ENCODE measurements around the gene GJC2.

Gene GJC2

GRCh38 chr1:228159008-228159665 is 9.4 kb downstream of the GJC2 start:
- no peak for DNase-seq

- no peak for DNase-seq
These were observed 10.6 kb downstream of the GJC2 start for GRCh38 chr1:228160201-228160761.

- DNase-seq: no peak
These were observed 11.6 kb downstream of the GJC2 start for GRCh38 chr1:228161362-228161761.

DNA sequence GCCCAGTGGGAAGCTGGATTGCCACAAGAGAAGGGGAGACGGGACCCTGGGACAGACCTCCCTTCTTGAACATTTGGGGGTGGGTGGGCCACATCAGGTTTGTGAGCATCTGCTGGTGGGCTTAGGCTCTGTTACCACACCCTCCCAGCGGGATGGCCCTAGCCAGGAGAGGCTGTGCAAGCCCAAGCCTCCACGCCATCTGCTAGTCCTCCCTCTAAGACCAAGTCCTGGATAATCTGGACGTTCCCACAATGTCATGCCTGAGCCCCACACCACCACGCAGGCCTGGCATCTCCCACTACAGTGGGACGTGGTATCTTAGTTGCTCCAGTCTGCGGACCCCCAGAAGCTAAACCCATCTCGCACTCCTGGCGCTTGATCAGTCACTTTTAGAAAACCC is 12.1 kb downstream of the GJC2 start:
- no peak for DNase-seq

DNA sequence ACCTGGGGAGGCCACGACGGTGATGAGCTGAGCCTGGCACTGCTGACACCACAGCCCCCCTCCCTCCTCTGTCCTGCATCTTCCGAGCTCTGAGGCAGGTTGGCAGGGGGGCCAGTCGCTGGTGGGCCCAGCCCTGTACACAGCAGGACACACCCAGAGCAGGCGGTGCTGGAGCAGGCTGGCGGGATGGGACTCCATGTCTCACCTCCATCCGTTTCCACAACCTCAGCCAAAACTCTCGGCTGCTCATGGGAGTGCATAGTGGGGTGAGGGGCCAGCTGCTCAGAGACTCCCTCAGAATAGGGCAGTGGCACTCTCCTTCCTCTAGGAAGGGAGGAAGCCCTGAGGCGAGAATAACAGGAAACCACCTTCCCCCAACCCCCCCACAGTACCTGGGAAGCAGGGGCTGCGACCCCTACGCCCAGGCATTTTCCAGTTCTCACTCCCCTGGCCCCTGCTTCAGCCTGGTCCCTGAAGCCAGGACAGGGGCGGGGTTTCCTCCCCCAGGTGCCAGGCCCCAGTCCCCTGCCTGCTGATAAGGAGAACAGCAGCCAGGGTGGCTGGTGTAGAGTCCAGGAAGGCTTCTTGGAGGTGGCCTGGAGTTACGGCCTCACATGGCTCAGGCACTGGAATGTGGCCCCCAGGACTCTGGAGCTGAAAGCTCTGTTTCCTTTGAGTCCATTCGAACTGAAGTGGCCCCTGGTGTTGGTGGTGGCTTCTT is 12.7 kb downstream of the GJC2 start:
- no peak for DNase-seq

GRCh38 chr1:228163007-228163753 is 13.4 kb downstream of the GJC2 start:
- DNase-seq: no peak

DNA sequence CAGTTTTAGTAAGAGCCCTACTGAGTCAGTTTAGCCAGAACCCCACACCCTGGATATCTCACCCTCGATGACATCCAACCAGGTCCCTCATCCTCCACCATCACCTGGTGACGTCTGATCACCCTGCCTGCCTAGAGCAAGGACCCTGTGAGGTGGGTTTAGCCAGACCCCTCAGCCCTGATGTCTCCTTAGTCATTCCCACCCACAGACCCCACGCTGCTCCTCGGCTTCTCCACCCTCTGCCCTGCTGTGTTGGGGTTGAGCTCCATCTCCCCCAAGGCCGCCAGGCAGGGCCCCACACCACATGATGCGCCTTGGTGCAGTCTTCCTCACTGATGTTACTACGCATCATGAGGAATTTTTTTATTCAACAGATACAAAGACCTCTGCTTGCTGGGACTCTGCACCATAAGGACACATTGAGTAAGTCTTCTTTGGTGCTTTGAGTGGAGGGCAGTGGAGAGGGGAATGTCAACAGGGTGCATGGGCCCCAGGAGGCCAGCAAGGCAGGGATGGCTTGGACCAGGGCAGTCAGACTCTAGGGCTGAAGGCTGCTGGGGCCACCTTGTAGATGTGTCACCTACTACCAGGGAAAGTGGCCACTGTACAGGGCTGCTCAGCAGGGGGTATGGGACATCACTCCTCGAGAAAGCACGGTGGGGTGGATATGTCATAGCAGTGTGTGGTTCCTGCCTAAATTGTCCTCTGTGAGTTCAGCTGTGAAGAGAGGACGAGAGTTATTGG is 14.2 kb downstream of the GJC2 start:
- DNase-seq: no peak

DNA sequence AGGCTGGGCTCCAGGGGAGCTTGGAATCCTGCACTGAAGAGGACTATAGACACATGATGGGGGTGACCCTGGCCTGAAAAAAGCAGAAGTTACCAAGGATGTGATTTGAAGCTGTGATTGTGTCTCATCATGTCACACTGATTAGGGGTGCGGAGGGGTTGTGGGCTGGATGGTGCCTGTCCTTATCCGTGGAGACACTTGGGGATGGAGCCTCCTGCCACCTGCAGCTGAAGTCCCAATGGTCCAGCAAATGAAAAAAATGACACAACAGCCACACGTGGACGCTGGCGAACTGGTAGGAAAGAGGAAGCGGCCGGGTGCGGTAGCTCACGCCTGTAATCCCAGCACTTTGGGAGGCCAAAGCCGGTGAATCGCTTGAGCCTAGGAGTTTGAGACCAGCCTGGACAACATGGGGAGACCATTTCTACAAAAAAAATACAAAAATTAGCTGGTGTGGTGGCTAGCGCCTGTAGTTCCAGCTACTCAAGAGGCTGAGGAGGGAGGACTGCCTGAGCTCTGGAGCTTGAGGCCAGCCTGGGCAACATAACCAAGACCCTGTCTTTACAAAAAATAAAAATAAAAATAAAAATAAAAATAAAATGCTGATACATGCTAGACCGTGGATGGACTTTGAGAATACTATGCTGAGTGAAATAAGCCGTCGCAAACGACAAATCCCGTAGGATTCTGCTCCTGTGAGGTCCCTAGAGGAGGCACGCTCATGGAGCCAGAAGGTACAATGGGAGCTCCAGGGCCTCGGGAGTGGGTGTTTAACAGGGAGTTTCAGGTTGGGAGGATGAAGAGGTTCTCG is 15.0 kb downstream of the GJC2 start:
- DNase-seq: no peak

GRCh38 chr1:228165372-228166169 is 15.8 kb downstream of the GJC2 start, which contains the start of gene IBA57:
Gene IBA57 (plus strand): TSS chr1:228165804. CDS start chr1:228165817, 13 bp downstream.
- peak; percentile 100 for DNase-seq

- DNase-seq: peak; percentile 79
These were observed 16.6 kb downstream of the GJC2 start for GRCh38 chr1:228166170-228166936.

- no peak for DNase-seq
These were observed 19.0 kb downstream of the GJC2 start for GRCh38 chr1:228168563-228169270.

DNA sequence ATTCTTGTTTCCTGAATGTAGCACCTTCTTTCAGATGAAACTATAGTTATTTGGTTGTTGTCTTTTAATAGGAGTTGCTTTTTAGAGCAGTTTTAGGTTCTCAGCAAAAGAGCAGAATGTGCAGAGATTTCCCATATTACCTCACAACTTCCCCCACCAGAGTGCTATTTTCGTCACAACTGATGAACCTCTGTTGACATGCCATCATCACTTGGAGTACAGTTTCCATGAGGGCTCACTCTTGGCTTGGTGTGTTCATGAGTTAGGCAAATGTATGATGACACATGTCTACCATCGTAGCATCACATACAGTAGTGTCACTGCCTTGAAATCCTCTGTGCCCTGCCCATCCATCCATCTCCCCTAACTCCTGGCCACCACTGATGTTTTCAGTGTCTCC is 19.6 kb downstream of the GJC2 start:
- no peak for DNase-seq

DNA sequence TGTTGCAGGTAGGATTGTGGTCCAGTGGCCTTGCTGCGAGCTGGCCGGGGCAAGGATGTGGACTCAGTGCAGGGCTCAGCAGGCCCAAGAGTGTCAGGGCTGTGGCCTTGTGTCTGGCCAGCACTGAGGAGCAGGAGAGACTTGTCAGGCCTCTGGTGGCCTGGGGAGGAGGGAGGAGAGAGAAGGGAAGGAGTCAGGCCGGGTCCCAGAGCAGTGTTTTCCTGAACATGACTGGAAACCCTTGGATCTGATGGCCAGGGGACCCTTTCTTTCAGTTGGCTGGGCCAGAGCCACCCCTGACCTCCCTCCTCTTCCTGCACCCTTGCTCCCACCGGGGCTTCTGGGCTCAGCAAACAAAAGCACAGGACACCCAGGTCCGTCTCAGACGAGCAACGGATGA is 20.9 kb downstream of the GJC2 start:
- no peak for DNase-seq

- no peak for DNase-seq
These were observed 21.6 kb downstream of the GJC2 start for GRCh38 chr1:228171221-228171891.

DNA sequence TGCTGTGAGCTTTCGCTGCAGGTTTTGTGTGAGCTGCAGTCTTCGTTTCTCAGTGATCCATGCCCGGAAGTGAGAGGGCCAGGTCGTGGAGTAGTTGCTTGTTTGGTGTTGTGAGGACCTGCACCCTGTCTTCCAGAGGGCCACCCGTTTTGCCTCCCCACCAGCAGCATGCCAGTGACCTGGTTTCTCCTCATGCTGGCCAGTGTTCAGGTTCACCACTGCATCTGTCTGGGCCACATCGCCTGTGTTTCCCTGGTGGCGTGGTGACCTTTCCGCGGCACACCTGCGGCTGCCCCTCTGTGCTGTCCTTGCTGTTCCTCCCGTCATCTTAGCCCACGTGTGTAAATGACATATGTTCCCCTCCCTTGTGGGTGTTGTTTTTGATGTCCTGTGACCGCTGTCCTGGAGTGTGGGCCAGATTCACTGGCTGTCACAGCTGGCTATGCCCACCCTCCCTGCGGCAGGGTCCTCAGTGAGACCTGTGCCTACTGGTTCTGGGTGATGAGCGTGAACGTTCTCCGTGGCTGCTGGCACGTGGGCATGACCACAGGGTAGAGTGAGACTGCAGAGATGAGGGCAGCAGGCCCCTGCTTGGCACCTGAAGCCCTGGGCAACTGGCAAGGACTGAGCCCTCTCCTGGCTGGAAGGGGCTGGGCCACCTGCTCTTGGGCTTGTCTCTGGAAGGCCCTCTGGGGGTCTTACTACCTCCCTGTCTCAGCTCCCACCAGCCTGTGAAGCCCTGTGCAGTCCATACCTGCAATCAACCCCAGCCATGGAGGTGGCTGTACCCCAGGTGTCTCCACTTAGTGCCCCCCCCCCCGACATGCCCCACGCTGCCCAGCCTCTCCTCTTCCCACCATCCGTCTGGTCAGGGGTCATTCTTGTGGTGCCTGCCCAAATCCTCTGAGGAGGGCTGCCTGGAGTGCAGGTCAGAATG is 23.1 kb downstream of the GJC2 start:
- no peak for DNase-seq

GRCh38 chr1:228173528-228174481 is 24.1 kb downstream of the GJC2 start:
- peak; percentile 42 for DNase-seq
